ENCODE results near the gene MUC3A. TPM values are rescaled to one million over a fixed set of nuclear protein-coding genes. Genes with fewer than 3 reads are reported as not detected.

The MUC3A gene
- total RNA-seq = under 1 TPM in 3 of 4 donors, not detected in 1; 0.04 to 0.71 (median 0.32) TPM

GRCh38 chr7:100949227-100949932 lies at the start of gene MUC3A:
Gene MUC3A (plus strand): TSS chr7:100949534. CDS start chr7:100949625, 91 bp downstream.
- in situ Hi-C loops (cut with MboI; ENCODE audit: low sequenced_read_pairs in 4 of 4) = no loop called here
- H3K9me3 ChIP-seq = no peaks in the 10 kb centered on the region
- TF ChIP-seq CTCF (IDR thresholded peaks at IDR 0.05 in 4 of 5, conservative IDR thresholded peaks at IDR 0.05 in 1 of 5) (no peak), POLR2A (IDR thresholded peaks at IDR 0.05) (no peak)
- H3K36me3 ChIP-seq = no peaks in the 10 kb centered on the region
- H3K4me1 ChIP-seq = no peaks in the 10 kb centered on the region
- intact Hi-C loops (cut with DNase I; ENCODE audit: low total_unique reads) = no loop called here
- peaks cover 3 to 10% (median 4%) of the 10 kb centered on the region in 3 donors for H3K27me3 ChIP-seq
- H3K27ac ChIP-seq = peak within 1 kb of the TSS; percentile 30 to 68 (median 54)
- ATAC-seq = peak; percentile 30 to 51
- no peak for DNase-seq
- H3K4me3 ChIP-seq = peak within 1 kb of the TSS in 2 of 4 donors; percentile 31 to 36

GRCh38 chr7:100900978-100901377 lies 48.4 kb upstream of the MUC3A start:
- no peaks in the 10 kb centered on the region for H3K27me3 ChIP-seq
- peaks cover 0 to 7% of the 10 kb centered on the region in 2 donors for H3K4me1 ChIP-seq
- ATAC-seq (no peak), DNase-seq (no peak)
- H3K27ac ChIP-seq = no peak overlapping the region
- H3K9me3 ChIP-seq = no peaks in the 10 kb centered on the region
- TF ChIP-seq POLR2A (IDR thresholded peaks at IDR 0.05) = no peak
- TF ChIP-seq CTCF (IDR thresholded peaks at IDR 0.05 in 4 of 5, conservative IDR thresholded peaks at IDR 0.05 in 1 of 5) = no peak
- in situ Hi-C loops (cut with MboI; ENCODE audit: low sequenced_read_pairs in 4 of 4) = loop anchor here in 1 of 4 donors (5.0 kb wide), 1 partner anchor 156 kb away; no protein-coding TSS in a partner anchor
- no peak overlapping the region for H3K4me3 ChIP-seq
- no peaks in the 10 kb centered on the region for H3K36me3 ChIP-seq
- intact Hi-C loops (cut with DNase I; ENCODE audit: low total_unique reads) = no loop called here

- DNase-seq = no peak
- no peaks in the 10 kb centered on the region for H3K27me3 ChIP-seq
- TF ChIP-seq CTCF (IDR thresholded peaks at IDR 0.05 in 4 of 5, conservative IDR thresholded peaks at IDR 0.05 in 1 of 5) (no peak), POLR2A (IDR thresholded peaks at IDR 0.05) (no peak)
- no peaks in the 10 kb centered on the region for H3K4me1 ChIP-seq
- H3K4me3 ChIP-seq = no peak overlapping the region
- no peak overlapping the region for H3K27ac ChIP-seq
- intact Hi-C loops (cut with DNase I; ENCODE audit: low total_unique reads) = no loop called here
- H3K36me3 ChIP-seq = no peaks in the 10 kb centered on the region
- no peaks in the 10 kb centered on the region for H3K9me3 ChIP-seq
- ATAC-seq = no peak
- in situ Hi-C loops (cut with MboI; ENCODE audit: low sequenced_read_pairs in 4 of 4) = loop anchor here in 1 of 4 donors (5.0 kb wide), 1 partner anchor 155 kb away; no protein-coding TSS in a partner anchor
Measured at GRCh38 chr7:100901921-100902332, 47.4 kb upstream of the MUC3A start.

- Histone ChIP-seq H3K4me1 (no peaks in the 10 kb centered on the region), H3K4me3 (no peak overlapping the region), H3K27ac (no peak overlapping the region), H3K27me3 (no peaks in the 10 kb centered on the region), H3K9me3 (no peaks in the 10 kb centered on the region), H3K36me3 (no peaks in the 10 kb centered on the region)
- ATAC-seq (no peak), DNase-seq (no peak)
- intact Hi-C loops (cut with DNase I; ENCODE audit: low total_unique reads) (no loop called here), in situ Hi-C loops (cut with MboI; ENCODE audit: low sequenced_read_pairs in 4 of 4) (loop anchor here in 1 of 4 donors (5.0 kb wide), 1 partner anchor 155 kb away; no protein-coding TSS in a partner anchor)
- TF ChIP-seq CTCF (IDR thresholded peaks at IDR 0.05 in 4 of 5, conservative IDR thresholded peaks at IDR 0.05 in 1 of 5) = no peak
- TF ChIP-seq POLR2A (IDR thresholded peaks at IDR 0.05) = no peak
Measured at GRCh38 chr7:100902638-100903037, 46.7 kb upstream of the MUC3A start.
